CD4-positive, alpha-beta T cell treated with Interleukin-21 for 1 hour (primary cell): ENCODE results near the gene SRD5A3.

ENCODE experiments used
- DNase-seq: peaks from one replicate; pipeline ENCODE4 v3.0.0-alpha.2; 2020

The SRD5A3 gene

DNA sequence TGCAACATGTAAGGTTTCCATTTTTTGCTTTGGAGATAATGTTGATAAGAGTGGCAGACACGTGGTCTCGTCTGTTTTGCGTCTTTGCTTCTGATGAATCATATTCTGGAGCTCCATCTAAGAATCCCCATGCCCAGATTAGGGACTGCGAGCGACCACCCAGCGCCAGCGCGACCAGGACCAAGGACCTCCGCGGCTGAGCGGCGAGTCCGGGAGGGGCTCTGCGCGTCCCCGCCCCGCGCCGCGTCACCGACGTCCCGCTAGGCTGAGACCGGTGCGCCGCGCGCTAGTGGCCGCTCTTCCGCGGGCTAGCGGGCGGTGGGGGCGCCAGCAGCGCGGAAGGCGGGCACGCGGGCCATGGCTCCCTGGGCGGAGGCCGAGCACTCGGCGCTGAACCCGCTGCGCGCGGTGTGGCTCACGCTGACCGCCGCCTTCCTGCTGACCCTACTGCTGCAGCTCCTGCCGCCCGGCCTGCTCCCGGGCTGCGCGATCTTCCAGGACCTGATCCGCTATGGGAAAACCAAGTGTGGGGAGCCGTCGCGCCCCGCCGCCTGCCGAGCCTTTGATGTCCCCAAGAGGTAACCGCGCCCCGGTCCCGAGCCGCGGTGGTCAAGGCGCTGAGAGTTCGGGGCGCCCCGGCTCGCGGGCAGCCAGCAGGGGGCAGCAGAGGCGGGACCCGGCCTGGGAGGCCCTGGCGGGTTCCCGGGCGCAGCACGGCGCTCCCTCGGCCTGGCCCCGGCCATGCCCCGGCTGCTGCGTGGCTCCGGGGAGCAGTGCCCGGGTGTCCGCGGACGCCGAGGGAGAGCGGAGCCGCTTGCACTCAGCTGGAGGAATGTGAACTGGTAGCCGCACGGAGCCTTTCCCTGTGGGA lies at the start of gene SRD5A3:
TSS of gene SRD5A3 (plus strand) at position 263 of the 871 bp plus-strand sequence. CDS start at position 358, 95 bp downstream.
- DNase-seq: peak; percentile 81

DNA sequence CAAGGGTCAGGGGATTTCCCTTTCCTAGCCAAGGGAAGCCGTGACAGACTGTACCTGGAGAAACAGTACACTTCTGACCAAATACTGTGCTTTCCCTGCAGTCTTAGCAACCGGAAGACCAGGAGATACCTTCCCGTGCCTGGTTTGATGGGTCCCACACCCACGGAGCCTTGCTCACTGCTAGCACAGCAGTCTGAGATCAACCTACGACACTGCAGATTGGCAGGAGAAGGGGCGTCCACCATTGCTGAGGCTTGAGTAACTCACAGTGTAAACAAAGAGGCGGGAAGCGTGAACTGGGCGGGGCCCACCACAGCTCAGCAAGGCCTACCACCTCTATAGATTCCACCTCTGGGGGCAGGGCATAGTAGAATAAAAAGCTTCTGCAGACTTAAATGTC lies 48.7 kb upstream of the SRD5A3 start:
- no peak for DNase-seq

DNA sequence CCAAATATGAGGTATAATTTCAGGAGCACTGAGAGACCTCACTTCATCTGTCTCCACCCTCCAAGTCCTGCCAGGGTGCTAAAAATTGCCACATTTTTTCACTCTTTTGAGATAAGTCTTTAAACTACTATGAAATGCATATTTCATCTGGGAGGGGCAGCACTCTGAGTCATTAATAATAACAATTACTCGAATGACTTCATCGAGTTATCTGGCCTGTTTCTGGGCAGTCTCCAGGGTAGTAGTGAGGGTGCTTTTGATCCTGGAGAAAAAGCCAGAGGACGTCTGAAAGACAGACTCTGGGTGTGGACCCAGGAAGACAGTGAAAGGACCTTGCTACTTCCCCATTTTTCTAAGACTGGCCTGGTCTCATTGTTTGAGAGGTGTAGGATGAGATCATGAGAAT lies 42.3 kb upstream of the SRD5A3 start:
- no peak for DNase-seq

- no peak for DNase-seq
Observed at GRCh38 chr4:55304303-55304702, 41.7 kb upstream of the SRD5A3 start.

GRCh38 chr4:55308071-55308470 lies 38.0 kb upstream of the SRD5A3 start:
- DNase-seq: no peak

GRCh38 chr4:55311792-55312488 lies 34.1 kb upstream of the SRD5A3 start:
- no peak for DNase-seq

GRCh38 chr4:55312489-55313101 lies 33.4 kb upstream of the SRD5A3 start:
- peak; percentile 49 for DNase-seq

- DNase-seq: no peak
Observed at GRCh38 chr4:55314141-55314820, 31.8 kb upstream of the SRD5A3 start.

DNA sequence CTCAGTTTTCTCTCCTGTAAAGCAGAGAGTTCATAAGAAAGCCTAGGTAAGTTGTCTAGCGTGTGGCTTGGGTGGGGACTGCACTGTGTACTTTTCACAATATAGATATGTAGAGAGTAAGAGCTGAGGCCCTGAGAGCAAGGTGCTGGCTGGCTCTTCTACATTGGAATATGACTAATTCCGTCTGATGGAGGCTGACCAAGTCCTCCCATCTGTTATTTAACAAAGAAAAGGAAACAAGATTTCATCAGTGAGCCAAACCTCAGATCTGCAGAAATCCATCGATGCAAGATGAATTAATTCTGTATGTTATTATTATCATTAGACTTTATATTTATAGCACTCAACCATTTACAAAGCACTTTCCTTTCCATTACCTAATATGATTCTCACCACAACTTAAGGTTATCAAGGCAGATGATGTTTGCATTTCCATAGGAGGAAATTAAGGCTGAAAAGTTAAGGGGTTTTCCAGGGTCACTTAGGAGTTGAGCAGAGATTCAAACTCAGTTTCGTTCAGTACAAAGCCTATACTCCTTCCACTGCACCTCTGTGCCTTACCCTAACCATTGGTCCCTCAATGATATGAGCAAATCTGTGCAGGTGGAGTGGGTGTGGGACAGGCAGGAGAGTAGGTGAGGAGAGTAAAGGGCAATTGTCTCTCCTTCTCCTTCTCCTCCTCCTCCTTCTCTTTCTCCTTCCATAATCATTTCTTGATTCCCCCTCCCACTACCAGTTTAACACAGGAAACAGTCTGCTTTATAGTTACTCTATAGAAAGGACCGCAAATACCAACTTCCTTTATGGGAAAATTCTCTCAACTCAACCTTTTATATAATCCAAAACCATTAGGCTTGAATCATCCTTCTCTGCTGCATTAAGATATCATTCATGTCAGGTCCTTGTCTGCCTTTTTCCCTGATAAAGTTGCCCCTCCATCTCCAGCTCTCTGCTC lies 27.6 kb upstream of the SRD5A3 start:
- no peak for DNase-seq

- DNase-seq: peak; percentile 43
Observed at GRCh38 chr4:55321707-55322264, 24.3 kb upstream of the SRD5A3 start.

- DNase-seq: no peak
Observed at GRCh38 chr4:55323375-55323774, 22.7 kb upstream of the SRD5A3 start.

GRCh38 chr4:55326629-55327028 lies 19.4 kb upstream of the SRD5A3 start:
- DNase-seq: no peak

DNA sequence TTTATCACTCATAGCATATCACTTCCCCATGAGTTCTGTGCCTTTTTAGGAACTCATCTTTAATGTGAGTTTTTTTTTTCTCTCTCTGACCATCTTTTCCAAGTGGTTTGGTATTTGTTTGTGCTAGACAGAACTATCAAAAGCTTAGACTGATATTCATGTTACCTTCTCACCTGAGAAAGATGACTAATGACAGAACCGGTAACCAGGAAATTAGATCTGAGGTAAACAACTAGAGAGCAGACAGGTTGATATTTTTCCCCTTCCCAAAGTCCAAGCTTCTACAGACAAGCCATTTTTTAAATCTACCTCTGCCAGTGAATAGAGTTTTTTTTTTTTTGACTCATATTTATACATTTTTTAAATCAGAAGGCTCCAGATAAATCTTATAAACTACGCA lies 17.0 kb upstream of the SRD5A3 start:
- DNase-seq: no peak

GRCh38 chr4:55330241-55330640 lies 15.8 kb upstream of the SRD5A3 start:
- DNase-seq: no peak

- DNase-seq: no peak
Observed at GRCh38 chr4:55336138-55337034, 9.7 kb upstream of the SRD5A3 start.

DNA sequence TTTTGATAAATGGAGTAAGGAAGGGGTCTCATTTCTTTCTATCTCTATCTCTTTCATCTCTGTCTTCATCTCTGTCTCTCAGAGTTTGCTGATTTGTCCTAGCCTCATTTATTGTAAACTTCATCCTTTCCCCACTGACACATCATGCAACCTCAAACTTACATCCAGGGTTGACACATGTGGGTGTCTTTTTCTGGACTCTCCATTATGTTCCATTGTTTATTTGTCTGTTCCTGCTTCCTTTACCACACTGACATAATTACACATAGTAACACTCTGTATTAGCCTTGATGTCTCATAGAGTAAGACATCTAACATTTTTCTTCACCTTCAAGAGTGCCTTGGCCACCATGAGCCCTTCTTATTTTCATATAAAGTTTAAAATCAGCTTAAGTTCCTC lies 8.1 kb upstream of the SRD5A3 start:
- DNase-seq: no peak

DNA sequence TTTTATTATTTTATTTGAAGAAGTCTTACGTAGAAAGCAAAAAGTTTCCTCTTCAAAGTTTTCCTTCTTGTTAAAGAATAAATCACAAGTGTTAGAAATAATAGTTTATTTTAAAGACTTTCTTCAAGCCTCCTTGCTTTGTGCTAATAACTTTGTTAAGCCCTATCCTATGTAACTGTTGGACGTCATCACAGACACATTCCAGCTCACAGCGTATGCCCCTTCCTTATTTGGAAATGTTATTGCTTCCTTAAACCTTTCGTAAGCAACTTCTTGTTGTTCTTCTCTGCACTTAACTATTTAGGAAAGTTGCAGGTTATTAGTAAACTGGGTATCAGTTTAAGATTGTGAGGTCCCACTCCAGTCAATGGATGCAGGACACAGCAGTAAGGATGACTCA lies 7.6 kb upstream of the SRD5A3 start:
- DNase-seq: no peak

GRCh38 chr4:55340266-55340665 lies 5.8 kb upstream of the SRD5A3 start:
- DNase-seq: no peak

DNA sequence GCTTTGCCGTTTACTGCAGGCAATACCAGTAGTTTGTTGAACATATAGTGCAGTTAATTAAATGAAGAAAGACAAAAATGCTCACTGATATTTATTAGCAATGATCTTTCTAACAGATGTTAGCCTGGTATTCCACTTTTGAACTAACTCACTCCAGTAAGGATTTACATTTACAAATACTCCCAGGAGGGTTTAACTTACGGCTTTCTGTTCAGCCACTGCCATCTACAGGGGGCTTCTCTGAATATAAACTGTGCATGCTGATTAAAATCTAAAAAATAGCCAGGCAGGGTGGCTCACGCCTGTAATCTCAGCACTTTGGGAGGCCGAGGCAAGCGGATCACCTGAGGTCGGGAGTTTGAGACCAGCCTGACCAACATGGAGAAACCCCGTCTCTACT lies 2.2 kb upstream of the SRD5A3 start:
- DNase-seq: no peak

- no peak for DNase-seq
Observed at GRCh38 chr4:55345054-55345453, 988 bp upstream of the SRD5A3 start.

GRCh38 chr4:55346851-55347255 lies 811 bp downstream of the SRD5A3 start:
- DNase-seq: no peak
